GM21447 (cell line): ENCODE data around the gene KRTAP10-7.

Experiments used
- ATAC-seq: cut with Tn5 transposase; IDR thresholded peaks from one replicate; pipeline ENCODE4 v1.9.1; 2021; ENCODE audit not compliant: unreplicated experiment

Gene KRTAP10-7

DNA sequence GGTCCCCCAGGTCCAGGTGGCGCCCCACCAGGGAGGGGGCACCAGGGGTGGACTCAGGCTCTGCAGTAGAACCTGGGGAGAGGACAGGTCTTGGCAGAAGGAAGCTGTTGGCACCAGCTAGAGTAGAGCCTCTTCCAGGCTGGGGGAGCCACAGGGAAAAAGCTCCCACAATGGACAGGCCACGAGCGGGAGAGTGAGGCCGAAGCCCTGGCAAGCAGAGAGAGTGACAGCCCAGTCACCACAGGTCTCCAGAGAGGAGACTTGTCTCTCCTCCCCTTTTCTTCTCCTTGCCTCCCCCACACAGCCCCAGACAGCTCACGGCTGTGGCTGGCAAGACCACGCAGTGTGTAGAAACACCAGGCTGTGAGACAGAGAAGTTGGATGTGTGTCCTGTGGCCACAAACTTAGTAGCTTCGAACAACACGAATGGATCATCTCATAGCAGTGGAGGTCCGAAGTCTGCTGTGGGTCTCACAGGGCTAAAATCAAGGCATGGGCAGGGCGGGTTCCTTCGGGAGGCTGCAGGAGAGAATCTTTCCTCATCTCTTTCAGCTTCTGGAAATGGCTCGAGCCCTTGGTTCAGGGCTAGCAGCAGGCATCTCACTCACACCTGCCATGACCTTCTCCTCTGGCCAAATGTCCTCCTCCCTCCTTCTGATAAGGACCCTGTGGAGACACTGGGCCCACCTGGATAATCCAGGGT, 50.7 kb downstream of the KRTAP10-7 start:
- ATAC-seq, result no peak
